Liver (tissue), 9 donors: ENCODE results near the gene BBS10. TPM values are rescaled to one million over a fixed set of nuclear protein-coding genes. Genes with fewer than 3 reads are reported as not detected.

Experiments used
- DNase-seq: peaks from one replicate; pipeline ENCODE4 v3.0.0-alpha.2; 2017; ENCODE audit warnings: low spot score
- H3K27ac ChIP-seq, 2 donors: one replicate each; pipeline ENCODE4 v1.7.0; 2013; ENCODE audit warnings: inconsistent platforms in 2 of 2, low read length in 2 of 2, control low read depth in 1 of 2, low read depth in 1 of 2, mild to moderate bottlenecking in 1 of 2
- H3K27me3 ChIP-seq, 4 donors: one replicate each; pipeline versions ENCODE4 v1.6.1 to v1.7.0; 2013; ENCODE audit warnings: low read length in 3 of 4, inconsistent platforms in 1 of 4, mild to moderate bottlenecking in 1 of 4, moderate library complexity in 1 of 4; ENCODE audit not compliant: control insufficient read depth in 4 of 4, insufficient read depth in 4 of 4
- H3K36me3 ChIP-seq, 4 donors: one replicate each; pipeline versions ENCODE4 v1.6.1 to v1.7.0; 2013; ENCODE audit warnings: low read length in 3 of 4, mild to moderate bottlenecking in 3 of 4, low read depth in 1 of 4, moderate library complexity in 1 of 4; ENCODE audit not compliant: control insufficient read depth in 4 of 4, insufficient read depth in 3 of 4
- H3K4me1 ChIP-seq, 4 donors: one replicate each; pipeline versions ENCODE4 v1.6.1 to v1.7.0; 2013; ENCODE audit warnings: low read length in 3 of 4, mild to moderate bottlenecking in 3 of 4, moderate library complexity in 1 of 4; ENCODE audit not compliant: control insufficient read depth in 4 of 4, insufficient read depth in 4 of 4
- H3K4me3 ChIP-seq, 3 donors: one replicate each; pipeline versions ENCODE4 v1.6.1 to v1.7.0; 2013; ENCODE audit warnings: low read length in 3 of 3, control low read depth in 1 of 3, low read depth in 1 of 3, mild to moderate bottlenecking in 1 of 3
- H3K9ac ChIP-seq, 2 donors: one replicate each; pipeline ENCODE4 v1.7.0; 2013; ENCODE audit warnings: low read length in 2 of 2, mild to moderate bottlenecking in 2 of 2, moderate library complexity in 2 of 2, control low read depth in 1 of 2, low read depth in 1 of 2
- H3K9me3 ChIP-seq, 4 donors: one replicate each; pipeline versions ENCODE4 v1.6.1 to v1.7.0; 2013; ENCODE audit warnings: low read length in 3 of 4; ENCODE audit not compliant: control insufficient read depth in 4 of 4
- EGR1 ChIP-seq, 2 donors: IDR thresholded peaks; 2 replicates each; pipeline ENCODE4 v1.6.1; 2016 to 2018; ENCODE audit warnings: antibody characterized with exemption in 2 of 2, low read depth in 2 of 2
- FOXA1 ChIP-seq: IDR thresholded peaks from 2 replicates; pipeline ENCODE4 v1.6.1; 2016; ENCODE audit warnings: antibody characterized with exemption
- FOXA2 ChIP-seq: IDR thresholded peaks from 2 replicates; pipeline ENCODE4 v1.6.1; 2016; ENCODE audit warnings: antibody characterized with exemption
- GABPA ChIP-seq, 2 donors: IDR thresholded peaks in 1 of 2; conservative IDR thresholded peaks in 1 of 2; 2 replicates each; pipeline ENCODE4 v1.6.1; 2016; ENCODE audit warnings: antibody characterized with exemption in 2 of 2, mild to moderate bottlenecking in 1 of 2, moderate library complexity in 1 of 2
- HNF4A ChIP-seq, 2 donors: conservative IDR thresholded peaks; 2 replicates each; pipeline ENCODE4 v1.6.1; 2016; ENCODE audit warnings: antibody characterized with exemption in 2 of 2, mild to moderate bottlenecking in 2 of 2
- HNF4G ChIP-seq: IDR thresholded peaks from 2 replicates; pipeline ENCODE4 v1.6.1; 2016; ENCODE audit warnings: antibody characterized with exemption
- JUND ChIP-seq, 2 donors: IDR thresholded peaks; 2 replicates each; pipeline ENCODE4 v1.6.1; 2016; ENCODE audit warnings: antibody characterized with exemption in 2 of 2
- NR2F2 ChIP-seq: IDR thresholded peaks from 2 replicates; pipeline ENCODE4 v1.6.1; 2016; ENCODE audit warnings: antibody characterized with exemption
- RAD21 ChIP-seq, 2 donors: IDR thresholded peaks; 2 replicates each; pipeline ENCODE4 v1.6.1; 2016; ENCODE audit warnings: antibody characterized with exemption in 2 of 2, mild to moderate bottlenecking in 2 of 2
- RXRA ChIP-seq, 2 donors: IDR thresholded peaks; 2 replicates each; pipeline ENCODE4 v1.6.1; 2017 to 2018; ENCODE audit warnings: antibody characterized with exemption in 2 of 2, mild to moderate bottlenecking in 1 of 2
- SP1 ChIP-seq: IDR thresholded peaks from 2 replicates; pipeline ENCODE4 v1.6.1; 2018; ENCODE audit warnings: antibody characterized with exemption, mild to moderate bottlenecking
- TAF1 ChIP-seq: conservative IDR thresholded peaks from 2 replicates; pipeline ENCODE4 v1.6.1; 2016; ENCODE audit warnings: antibody characterized with exemption, mild to moderate bottlenecking
- YY1 ChIP-seq: IDR thresholded peaks from 2 replicates; pipeline ENCODE4 v1.6.1; 2016; ENCODE audit warnings: antibody characterized with exemption, mild to moderate bottlenecking
- WGBS: extraction: QIAGEN DNeasy Blood & Tissue Kit; methylation state at CpG from one replicate; pipeline ENCODE4 v1.1.7; 2013; 5-methylcytosine and 5-hydroxymethylcytosine counted together
- polyA plus RNA-seq, 2 donors: library from polyadenylated mRNA; stranded (reverse) in 1 of 2; unstranded in 1 of 2; fragments of 200-250 nt in 1 of 2; fragments of >200 nt in 1 of 2; fragmentation: Nextera tagmentation in 1 of 2; extraction: Ambion mirVana in 1 of 2; gene quantifications; one replicate each; pipeline versions ENCODE4 v1.2.1 to v1.2.3, GENCODE V29; 2013 to 2015
- total RNA-seq, 2 donors: library from RNA; depleted of rRNA; stranded (reverse); fragments of >200 nt; gene quantifications; one replicate each; pipeline ENCODE4 v1.2.3, GENCODE V29; 2014
- TF ChIP-seq, protein P1 (sequence below): IDR thresholded peaks from 2 replicates; pipeline ENCODE4 v1.6.1; 2016; ENCODE audit warnings: antibody characterized with exemption, mild to moderate bottlenecking
- TF ChIP-seq, protein P2 (sequence below): IDR thresholded peaks from 2 replicates; pipeline ENCODE4 v1.6.1; 2016; ENCODE audit warnings: antibody characterized with exemption
- TF ChIP-seq, protein P3 (sequence below): fragments of 150-350 bp; IDR thresholded peaks from 2 replicates; pipeline ENCODE4 v1.5.1; 2017; ENCODE audit warnings: improper control_type of control experiment, low read depth, low read length; ENCODE audit not compliant: missing input control
- TF ChIP-seq, protein P4 (sequence below): IDR thresholded peaks from 2 replicates; pipeline ENCODE4 v1.6.1; 2016; ENCODE audit warnings: antibody characterized with exemption
- TF ChIP-seq, protein P5 (sequence below): IDR thresholded peaks from 2 replicates; pipeline ENCODE4 v1.6.1; 2016; ENCODE audit warnings: antibody characterized with exemption
- donor health status: healthy.
- donor health status: healthy.
- donor health status: healthy.
- donor health status: healthy.
- donor health status: healthy.

Gene BBS10
- total and polyA plus RNA-seq, 4 donors, result 2.5 to 6.7 (median 4.0) TPM

DNA sequence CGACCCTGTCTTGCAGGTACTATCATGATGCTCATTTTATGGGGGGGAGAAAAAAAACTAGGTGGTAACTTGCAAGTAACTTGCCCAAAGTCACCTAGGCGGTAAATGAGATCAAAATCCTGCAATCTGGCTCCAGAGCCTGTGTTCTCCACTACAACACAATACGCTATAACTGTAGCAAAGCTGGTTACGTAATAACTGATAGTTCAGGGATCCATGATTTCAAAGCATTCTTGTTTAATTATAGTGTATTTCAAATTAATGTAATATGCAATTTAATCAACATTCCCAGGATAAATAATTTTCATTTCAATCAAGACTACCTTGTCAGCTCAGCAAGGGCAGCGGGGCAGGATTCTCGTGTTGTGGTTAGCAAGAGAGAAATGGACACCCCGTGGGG is 31.7 kb downstream of the BBS10 start:
- WGBS, result 89% methylated on average over 7 of the region's 7 CpGs
- no peaks in the 10 kb centered on the region for H3K4me1 ChIP-seq
- no peak overlapping the region for H3K27ac ChIP-seq
- TF ChIP-seq FOXA1, result no peak
- no peak for TF ChIP-seq TAF1
- TF ChIP-seq, protein P1, sequence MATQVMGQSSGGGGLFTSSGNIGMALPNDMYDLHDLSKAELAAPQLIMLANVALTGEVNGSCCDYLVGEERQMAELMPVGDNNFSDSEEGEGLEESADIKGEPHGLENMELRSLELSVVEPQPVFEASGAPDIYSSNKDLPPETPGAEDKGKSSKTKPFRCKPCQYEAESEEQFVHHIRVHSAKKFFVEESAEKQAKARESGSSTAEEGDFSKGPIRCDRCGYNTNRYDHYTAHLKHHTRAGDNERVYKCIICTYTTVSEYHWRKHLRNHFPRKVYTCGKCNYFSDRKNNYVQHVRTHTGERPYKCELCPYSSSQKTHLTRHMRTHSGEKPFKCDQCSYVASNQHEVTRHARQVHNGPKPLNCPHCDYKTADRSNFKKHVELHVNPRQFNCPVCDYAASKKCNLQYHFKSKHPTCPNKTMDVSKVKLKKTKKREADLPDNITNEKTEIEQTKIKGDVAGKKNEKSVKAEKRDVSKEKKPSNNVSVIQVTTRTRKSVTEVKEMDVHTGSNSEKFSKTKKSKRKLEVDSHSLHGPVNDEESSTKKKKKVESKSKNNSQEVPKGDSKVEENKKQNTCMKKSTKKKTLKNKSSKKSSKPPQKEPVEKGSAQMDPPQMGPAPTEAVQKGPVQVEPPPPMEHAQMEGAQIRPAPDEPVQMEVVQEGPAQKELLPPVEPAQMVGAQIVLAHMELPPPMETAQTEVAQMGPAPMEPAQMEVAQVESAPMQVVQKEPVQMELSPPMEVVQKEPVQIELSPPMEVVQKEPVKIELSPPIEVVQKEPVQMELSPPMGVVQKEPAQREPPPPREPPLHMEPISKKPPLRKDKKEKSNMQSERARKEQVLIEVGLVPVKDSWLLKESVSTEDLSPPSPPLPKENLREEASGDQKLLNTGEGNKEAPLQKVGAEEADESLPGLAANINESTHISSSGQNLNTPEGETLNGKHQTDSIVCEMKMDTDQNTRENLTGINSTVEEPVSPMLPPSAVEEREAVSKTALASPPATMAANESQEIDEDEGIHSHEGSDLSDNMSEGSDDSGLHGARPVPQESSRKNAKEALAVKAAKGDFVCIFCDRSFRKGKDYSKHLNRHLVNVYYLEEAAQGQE, result no peak
- TF ChIP-seq, protein P2, sequence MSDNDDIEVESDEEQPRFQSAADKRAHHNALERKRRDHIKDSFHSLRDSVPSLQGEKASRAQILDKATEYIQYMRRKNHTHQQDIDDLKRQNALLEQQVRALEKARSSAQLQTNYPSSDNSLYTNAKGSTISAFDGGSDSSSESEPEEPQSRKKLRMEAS, result no peak
- TF ChIP-seq, protein P3, sequence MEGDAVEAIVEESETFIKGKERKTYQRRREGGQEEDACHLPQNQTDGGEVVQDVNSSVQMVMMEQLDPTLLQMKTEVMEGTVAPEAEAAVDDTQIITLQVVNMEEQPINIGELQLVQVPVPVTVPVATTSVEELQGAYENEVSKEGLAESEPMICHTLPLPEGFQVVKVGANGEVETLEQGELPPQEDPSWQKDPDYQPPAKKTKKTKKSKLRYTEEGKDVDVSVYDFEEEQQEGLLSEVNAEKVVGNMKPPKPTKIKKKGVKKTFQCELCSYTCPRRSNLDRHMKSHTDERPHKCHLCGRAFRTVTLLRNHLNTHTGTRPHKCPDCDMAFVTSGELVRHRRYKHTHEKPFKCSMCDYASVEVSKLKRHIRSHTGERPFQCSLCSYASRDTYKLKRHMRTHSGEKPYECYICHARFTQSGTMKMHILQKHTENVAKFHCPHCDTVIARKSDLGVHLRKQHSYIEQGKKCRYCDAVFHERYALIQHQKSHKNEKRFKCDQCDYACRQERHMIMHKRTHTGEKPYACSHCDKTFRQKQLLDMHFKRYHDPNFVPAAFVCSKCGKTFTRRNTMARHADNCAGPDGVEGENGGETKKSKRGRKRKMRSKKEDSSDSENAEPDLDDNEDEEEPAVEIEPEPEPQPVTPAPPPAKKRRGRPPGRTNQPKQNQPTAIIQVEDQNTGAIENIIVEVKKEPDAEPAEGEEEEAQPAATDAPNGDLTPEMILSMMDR, result no peak
- no peak for TF ChIP-seq JUND (IDR thresholded peaks at IDR 0.05)
- TF ChIP-seq HNF4G, result no peak
- no peak for TF ChIP-seq SP1
- TF ChIP-seq, protein P4, sequence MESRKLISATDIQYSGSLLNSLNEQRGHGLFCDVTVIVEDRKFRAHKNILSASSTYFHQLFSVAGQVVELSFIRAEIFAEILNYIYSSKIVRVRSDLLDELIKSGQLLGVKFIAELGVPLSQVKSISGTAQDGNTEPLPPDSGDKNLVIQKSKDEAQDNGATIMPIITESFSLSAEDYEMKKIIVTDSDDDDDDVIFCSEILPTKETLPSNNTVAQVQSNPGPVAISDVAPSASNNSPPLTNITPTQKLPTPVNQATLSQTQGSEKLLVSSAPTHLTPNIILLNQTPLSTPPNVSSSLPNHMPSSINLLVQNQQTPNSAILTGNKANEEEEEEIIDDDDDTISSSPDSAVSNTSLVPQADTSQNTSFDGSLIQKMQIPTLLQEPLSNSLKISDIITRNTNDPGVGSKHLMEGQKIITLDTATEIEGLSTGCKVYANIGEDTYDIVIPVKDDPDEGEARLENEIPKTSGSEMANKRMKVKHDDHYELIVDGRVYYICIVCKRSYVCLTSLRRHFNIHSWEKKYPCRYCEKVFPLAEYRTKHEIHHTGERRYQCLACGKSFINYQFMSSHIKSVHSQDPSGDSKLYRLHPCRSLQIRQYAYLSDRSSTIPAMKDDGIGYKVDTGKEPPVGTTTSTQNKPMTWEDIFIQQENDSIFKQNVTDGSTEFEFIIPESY, result no peak
- TF ChIP-seq YY1, result no peak
- no peak for TF ChIP-seq RAD21 (IDR thresholded peaks at IDR 0.05)
- TF ChIP-seq NR2F2, result no peak
- TF ChIP-seq HNF4A (conservative IDR thresholded peaks at IDR 0.05), result no peak
- no peak for TF ChIP-seq FOXA2
- no peak for TF ChIP-seq RXRA (IDR thresholded peaks at IDR 0.05)
- H3K36me3 ChIP-seq, result no peaks in the 10 kb centered on the region
- no peak overlapping the region for H3K4me3 ChIP-seq
- H3K9ac ChIP-seq, result no peak overlapping the region
- no peaks in the 10 kb centered on the region for H3K9me3 ChIP-seq
- no peaks in the 10 kb centered on the region for H3K27me3 ChIP-seq
- no peak for DNase-seq

DNA sequence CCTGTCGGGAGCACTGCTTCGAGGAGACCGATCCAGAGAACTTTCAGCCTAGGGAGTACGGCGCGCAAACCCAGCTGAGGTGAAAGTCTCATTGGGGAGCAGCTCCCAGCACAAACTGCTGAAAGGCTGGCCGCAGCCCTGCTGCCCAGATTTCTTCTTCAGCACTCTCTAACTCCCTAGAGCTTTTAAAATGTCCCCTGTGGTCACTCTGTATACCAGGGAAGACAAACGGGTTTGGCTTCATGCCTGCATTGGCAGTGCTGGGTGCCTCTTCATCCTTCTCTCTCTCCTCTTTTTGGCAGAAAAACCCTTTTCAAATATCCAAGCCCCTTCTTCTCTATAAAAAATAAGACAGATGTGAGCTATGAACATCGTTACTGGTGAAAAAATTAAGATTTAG is 34.9 kb downstream of the BBS10 start:
- Histone ChIP-seq H3K4me3 (no peak overlapping the region), H3K27me3 (no peaks in the 10 kb centered on the region), H3K27ac (no peak overlapping the region), H3K36me3 (no peaks in the 10 kb centered on the region), H3K9me3 (no peaks in the 10 kb centered on the region), H3K4me1 (no peaks in the 10 kb centered on the region), H3K9ac (no peak overlapping the region)
- no peak for DNase-seq
- WGBS, result 82% methylated on average over 9 of the region's 9 CpGs
- TF ChIP-seq HNF4G (no peak), SP1 (no peak), RAD21 (IDR thresholded peaks at IDR 0.05) (no peak), FOXA2 (no peak), GABPA (IDR thresholded peaks at IDR 0.05 in 1 of 2, conservative IDR thresholded peaks at IDR 0.05 in 1 of 2) (no peak), EGR1 (IDR thresholded peaks at IDR 0.05; ENCODE audit: low read depth in 2 of 2) (no peak)
- TF ChIP-seq, protein P4, result no peak
- TF ChIP-seq, protein P5, sequence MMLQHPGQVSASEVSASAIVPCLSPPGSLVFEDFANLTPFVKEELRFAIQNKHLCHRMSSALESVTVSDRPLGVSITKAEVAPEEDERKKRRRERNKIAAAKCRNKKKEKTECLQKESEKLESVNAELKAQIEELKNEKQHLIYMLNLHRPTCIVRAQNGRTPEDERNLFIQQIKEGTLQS, result no peak
- TF ChIP-seq, protein P3, result no peak
- TF ChIP-seq, protein P2, result no peak
